Measurements from ENCODE around the gene OPN4.

DNA sequence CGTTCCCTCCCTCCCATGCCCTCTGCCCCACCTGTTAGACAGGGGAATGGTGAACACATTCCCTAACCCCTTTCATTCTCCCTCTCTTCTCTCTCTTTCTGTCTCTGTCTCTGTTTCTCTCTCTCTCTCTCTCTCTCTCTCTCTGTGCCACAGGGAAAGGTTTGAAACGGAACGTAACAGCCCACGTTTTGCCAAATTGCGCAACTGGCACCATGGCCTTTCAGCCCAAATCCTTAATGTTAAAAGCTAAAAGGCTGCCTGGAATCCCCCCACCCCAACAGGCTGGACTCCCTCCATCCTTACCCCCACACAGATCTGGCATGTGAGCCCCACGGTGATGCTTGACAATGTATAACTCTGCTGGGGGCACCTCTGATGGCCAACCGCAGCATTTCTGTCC, 44.8 kb downstream of the OPN4 start:
- TF ChIP-seq POLR2A (IDR thresholded peaks at IDR 0.05; ENCODE audit: low read depth, low read length) (no peak), POLR2AphosphoS5 (IDR thresholded peaks at IDR 0.05; ENCODE audit: low read depth, low read length) (no peak)
